NCI-H526 (cell line): ENCODE results near the gene PTGFRN.

ENCODE experiments used
- DNase-seq, 2 experiments: peaks; one replicate each; lab custom pipeline; 2025; lab: John Stamatoyannopoulos, UW

The PTGFRN gene

DNA sequence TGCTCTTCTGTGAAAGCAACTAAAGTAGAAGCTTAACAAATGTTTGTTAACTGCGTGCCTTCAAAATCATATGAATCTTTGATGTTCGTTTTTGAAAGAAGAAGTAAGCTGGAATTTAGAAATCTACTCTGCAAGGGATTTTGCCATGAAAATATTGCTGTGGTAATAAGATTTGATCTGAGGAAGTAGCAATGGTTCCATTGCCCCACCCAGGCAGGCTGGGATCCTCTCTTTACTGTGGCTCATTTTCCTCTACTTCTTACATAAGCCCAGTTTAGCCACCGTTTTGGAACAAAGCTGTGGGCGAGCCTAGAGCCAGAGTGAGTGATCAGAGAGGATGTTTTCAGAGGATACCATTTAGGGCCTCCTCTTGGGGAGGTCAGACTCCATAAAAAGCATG is 20.3 kb upstream of the PTGFRN start:
- no peak for DNase-seq

DNA sequence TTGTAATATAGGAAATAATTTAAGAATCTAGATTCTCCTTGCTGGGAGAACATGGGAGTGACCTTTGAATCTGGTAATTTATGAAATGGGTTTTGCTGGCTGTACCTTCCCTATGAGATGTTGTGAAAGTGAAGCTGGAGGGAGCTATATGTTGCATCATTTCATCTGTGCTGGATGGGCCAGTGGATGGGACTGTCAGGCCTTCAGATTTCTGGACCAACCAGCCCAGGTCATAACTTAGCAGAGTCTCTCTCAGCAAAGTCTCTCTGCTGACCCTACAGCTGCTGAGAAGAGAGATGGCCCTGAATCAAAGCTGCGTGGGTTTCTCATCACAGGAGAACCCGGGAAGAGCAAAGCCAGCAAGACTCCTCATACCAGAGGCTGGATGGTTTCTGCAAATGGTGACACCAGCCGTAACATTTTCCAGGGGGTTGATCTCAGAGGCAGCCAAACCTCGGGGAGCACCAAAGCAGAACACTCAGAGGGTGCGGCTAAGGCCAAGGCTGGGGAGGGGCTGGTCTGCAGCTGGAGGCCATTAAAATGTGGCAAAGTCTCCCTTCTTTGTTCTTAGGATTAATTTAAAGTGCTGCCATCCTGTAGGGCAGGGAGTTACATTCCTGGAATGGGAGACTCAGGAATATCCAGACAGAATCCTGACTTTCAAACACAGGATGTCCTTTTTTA is 18.2 kb upstream of the PTGFRN start:
- DNase-seq = no peak

DNA sequence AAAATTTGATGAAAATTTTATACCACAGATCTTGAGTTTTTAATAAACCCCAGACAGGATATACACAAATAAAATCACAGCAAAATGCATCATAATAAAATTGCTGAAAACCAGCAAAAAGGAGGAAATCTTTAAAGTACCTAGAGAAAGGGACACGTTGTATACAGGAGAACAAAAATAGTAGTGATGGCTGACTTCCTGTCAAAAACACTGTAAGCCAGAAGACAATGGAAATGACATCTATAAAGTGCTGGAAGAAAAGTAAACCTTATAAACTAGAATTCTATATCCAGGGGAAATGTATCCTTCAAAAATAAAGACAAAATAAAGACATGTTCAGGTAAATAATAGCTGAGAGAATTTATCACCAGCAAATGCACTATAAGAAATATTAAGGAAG is 14.6 kb upstream of the PTGFRN start:
- DNase-seq = no peak

DNA sequence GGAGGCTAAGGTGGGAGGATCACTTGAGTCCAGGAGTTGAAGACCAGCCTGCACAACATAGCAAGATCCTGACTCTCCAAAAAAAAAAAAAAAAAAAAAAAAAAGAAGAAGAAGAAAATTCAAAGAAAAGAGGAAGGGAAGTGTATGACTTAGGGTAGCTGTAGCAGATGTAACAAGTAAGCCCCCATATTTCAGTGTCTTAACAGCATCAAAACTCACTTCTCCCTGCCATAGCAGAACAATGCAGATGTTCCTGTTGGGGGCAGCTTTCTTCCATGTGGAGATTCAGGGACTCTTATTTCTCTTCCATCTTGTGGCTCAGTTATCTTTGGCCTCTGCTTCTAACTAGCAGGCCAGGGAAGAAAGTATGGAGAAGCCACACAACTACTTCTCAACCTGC is 10.2 kb upstream of the PTGFRN start:
- no peak for DNase-seq

DNA sequence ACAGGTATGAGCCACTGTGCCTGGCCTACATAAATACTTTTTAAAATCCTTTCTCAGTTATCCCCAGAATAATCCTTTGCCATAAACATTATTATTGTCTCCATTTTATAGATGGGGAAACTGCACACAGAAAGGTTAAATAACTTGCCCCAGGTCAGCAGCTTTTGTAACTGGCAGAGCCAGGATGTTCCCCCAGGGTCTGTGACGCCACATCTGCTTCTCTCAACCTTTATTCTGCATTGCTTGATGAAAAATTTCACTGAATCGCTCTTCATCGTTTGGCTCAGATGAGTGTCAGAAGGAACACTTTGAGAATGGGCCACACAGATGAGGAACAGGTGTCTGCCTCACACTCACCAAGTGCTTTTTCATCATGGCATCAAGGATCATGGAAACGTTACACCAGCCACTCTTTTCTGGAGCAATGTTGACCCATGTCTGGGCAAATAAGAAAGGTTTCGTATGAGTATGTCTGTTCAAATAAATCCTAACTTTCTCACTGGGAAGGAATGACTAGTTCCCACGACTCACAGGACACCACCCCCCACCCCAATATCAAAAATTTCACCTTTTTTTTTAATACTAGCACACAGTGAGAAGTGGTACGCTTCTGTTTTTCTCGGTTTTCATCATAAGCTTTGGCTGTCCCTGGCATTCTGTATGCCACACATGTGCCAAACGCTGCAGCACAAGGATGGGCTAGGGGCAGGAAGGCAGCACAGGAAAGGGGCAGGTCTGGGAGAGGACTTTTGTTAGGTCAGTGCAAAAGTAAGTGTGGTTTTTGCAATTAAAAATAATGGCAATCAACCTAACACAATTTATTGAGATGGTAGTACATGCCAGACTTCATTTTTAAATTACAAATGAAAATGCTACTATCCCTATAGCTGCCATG is 9.0 kb upstream of the PTGFRN start:
- DNase-seq = no peak

DNA sequence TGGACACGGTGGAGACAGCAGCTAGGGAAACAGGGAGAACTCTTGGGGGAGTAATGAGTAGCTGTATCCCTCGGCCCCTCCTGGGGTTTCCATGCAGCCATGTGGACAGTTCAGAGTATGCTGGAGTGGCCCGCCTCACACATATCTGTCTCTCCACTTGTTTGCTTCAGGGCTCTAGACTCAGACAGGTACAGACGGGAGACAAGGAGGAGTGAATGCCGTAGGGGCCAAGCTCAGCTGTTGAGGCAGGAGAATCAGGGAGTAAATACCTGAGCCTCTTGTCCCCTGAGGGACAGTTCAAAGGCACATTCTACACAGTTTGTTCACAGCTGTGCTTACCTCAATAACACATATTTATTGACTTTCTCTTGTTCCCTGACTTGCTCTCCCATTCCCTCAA is 7.7 kb upstream of the PTGFRN start:
- DNase-seq = peak; percentile 77 to 80

DNA sequence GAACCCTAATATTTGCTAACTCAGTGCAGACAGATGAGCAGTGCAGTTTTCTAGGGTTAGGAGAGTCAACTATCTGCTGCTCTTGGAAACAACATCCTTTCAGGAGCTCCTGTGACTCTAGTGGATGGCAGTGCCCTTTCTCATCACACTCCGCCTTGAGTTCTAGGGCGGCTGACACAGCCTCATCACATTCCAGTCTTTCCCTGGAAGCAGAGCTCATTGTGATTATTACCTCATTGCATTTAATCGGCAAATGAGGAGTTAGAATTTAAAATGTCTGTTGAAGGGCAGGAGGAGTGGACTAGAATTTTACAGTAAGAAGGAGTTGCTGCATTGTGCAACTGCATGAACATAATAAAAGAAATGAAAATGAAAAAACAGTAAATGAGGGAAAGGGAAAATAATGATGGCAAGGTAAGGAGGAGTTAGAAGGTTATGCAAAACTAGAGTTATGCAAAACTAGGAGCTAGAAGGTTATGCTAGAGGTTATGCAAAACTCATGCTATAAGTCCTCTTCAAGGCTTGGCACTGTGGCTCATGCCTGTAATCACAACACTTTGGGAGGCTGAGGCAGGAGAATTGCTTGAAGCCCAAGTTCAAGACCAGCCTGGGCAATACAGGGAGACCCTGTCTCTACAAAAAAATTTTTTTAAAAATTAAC is 6.9 kb upstream of the PTGFRN start:
- DNase-seq = peak; percentile 94 to 97

DNA sequence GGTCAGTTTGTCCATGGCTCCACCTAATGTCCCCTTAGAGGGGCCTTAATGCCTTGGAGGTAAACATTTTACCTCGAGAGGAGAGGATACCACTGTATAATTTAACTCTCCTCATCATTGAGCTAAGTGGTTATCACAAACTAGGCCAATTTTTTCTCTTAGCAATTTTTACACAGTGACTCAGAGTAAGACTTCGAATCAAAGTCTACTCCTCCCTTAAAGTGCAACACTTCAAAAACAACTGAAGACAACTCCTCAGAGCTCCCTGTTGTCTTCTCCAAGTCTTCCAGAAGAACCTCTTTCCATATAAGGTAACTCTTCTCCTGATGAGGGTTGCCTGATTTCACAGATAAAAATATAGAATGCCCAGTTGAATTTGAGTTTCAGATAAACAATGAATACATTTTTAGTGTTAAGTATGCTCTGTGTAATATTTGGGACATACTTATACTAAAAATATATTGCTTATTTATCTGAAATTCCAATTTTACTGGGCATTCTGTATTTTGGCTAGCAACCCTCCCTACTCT is 4.9 kb upstream of the PTGFRN start:
- DNase-seq = no peak

DNA sequence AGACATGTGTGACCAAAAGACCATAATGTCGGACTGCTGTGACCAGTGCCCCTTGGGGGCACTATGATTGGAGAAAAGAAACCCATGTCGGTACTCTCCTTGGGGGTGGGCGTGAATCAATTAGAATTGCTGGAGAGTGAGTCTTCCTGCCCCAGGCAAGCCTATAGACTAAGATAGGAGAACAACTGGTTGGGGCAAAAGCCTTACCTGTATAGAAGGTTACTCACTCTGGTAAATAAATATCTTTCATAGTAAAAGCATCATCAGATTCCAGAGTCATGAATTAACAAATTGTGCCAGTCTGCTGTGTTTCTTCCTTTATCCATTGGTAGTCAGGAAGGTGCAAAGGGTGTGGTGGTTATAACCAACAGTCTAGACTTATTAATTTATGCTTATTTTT is 2.9 kb upstream of the PTGFRN start:
- DNase-seq = no peak

DNA sequence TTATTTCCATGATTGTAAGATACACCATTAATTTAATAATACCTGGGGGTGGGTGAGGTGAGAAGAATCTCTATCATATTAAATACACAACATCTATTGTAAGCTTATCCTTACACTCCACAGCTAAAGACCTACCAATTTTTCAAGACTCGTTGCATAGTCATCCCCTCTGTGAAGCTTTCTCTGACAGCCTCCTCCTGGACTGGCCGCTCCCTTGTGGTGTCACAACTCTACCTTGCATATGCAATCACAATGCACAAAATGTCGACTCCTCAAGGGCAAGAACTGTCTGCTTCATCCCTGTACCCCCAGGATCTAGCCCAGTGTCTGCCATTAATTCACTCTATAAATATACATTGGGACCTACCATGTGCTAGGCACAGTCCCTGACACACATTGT is 2.4 kb upstream of the PTGFRN start:
- no peak for DNase-seq

DNA sequence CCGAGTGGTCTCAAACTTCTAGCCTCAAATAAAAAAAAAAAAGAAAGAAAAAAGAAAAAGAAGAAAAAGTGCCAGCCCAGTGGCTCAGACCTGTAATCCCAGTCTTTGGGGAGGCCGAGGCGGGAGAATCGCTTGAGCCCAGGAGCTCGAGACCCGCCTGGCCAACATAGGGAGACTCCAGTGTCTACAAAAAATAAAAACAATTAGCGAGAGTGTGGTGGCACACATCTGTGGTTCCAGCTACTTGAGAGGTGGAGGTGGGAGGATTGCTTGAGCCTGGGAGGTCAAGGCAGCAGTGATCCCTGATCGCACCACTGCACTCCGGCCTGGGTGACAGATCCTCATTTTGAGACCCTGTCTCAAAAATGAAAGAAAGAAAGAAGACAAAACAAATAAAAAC is 1.4 kb upstream of the PTGFRN start:
- DNase-seq = no peak

DNA sequence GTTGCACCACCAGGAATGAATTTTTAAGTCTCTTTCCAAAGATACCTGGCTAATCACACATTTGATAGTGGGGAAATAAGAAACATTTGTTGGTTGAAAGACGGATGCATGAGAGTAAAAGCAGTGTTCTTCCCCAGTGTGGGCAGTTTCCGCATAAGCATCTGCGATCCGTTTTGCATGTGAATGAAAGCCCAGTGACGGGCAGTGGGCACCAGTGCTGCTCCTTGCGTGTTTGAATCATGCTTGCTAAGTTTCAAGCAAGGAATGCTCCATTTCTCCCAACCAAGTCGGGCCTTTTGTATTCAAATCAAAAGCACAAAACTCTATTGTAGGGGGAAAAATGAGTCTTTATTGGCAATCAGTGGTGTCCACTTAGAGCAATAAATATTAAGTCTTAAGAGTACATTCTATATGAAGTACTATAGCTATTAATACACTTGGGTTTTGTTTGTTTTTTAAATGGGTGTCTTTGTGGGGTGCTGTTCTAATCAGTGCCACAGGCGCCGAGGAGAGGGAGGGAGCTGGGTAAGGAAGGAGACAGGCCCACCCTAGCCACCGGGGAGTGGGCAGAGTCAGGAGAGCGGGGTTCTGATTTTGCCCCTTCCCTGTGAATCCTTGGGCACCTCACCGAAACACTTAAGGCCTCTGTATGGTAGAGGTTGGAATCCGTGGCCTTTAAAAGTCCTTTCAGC is 750 bp upstream of the PTGFRN start:
- peak; percentile 9 to 50 for DNase-seq

DNA sequence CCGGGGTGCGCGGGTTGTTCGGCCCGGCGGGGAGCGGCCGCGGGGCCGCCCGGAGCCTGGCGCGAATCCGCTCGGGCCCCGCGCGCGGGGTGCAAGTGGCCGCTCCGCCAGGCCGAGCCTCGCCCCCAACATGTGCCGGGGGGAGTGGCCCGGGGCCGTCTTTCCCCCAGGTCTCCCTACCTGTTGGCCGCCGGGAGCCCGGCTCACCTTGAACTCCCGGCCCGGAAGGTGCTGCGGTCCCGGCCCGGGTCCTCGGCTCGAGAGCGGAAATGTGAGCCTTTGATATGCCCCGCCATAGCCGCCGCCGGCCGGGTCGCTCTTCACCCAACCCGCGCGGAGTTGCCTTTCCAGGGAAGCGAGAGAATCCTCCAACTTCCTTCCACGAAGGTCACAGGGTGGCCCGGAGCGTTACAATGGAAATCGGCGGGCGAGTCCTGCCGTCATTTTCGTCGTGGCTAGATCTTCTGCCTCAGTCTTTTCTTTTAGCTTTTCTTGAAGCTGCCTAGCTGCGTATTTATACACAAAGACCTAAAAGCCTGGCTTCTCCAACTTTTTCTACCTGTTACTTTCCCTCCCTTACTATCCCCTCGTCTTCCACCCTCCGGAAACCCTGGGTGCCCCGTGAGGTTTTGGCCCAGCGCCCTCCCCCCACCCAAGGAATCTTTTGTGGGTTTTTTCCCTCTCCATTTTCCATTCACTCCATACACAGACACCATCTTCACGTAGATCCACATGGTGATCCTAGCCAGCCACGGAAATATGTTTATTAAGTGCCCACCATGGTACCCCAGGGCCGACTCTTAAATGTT is 867 bp downstream of the PTGFRN start:
- peak; percentile 23 to 83 for DNase-seq

DNA sequence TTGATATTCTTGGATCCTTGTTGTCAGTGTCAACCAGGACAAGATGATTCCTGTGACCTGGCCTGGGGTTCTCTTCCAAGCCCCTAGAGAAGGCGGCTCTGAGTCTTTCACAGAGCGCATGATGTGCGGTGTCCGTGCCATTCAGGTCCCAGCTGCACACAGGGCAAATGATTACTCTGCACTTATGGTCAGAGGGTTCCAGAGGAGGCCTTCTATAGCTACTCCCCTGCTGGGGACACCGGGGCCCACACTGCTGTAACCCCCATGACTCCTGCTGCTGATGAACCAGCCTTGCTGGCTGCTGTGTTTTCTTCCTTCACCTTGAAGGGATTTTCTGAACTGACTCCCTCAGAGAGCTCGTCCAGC is 1.5 kb downstream of the PTGFRN start:
- DNase-seq = peak; percentile 27 to 58

DNA sequence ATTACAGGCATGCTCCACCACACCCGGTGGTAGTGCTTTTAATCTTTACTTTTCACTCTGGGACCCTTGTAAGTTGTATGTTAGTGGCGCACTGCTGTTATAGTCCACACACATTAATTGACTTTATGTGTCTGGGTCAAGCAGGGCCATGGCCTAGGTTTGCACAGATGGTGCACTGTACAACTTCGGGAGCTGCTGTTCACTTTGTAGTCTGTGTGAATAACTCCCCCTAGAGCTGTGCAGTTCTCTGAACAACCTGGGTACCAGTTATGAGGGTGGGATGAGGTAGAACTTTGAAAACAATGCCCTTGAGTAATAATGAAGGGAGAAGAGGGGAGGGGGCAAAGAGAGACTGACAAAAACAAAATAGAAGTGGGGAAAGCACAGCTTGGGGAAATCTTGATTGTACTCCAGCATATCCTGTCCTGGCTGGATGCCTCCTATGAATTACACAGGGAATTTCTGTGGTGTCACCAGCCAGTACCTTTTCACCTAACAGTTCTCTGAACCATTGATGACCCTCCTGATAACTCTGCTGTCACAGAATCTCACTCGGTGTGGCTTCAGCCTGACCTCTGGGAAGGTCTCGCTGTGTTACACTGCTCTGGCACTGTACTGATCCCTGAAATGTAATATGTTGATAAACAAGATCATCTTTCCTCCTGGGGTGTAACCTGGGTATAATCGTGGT is 2.2 kb downstream of the PTGFRN start:
- peak in 1 of 2 experiments; percentile 43 for DNase-seq

DNA sequence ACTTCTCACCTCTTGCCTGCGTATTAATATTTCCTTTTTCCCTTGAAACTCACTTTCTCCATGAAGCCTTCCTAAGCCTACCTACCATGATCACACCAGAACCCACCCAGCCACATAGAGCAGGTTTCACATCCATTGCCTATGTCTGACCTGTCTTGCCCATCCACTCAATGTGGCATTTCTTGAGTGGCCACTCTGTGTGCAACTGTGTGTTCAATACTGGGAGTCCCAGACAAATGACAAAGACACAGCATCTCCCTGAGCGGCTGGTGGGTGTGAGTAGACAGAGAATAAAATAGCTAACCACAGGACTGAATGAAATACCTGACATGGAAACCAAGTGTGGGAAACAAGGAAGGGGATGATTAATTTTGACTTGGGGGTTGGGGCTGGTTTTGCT is 3.1 kb downstream of the PTGFRN start:
- DNase-seq = no peak

DNA sequence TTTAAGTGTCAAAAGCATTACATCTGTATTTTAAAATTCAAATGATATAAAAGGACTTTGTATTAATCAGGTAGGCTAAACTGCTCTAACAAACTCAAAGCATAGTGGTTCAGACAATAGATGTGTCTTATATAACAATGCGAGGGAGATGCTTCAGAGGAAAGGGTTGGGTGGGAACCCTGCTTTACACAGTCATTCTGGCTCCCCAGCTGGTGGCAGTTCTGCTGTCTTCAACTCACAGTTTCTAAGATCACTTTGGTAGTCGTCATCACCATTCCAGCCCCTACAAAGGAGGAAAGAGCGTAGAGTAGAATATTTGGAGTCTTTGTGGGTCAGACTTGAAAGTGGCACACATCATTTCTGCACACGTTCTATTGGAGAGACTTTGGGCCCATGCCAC is 4.2 kb downstream of the PTGFRN start:
- no peak for DNase-seq

DNA sequence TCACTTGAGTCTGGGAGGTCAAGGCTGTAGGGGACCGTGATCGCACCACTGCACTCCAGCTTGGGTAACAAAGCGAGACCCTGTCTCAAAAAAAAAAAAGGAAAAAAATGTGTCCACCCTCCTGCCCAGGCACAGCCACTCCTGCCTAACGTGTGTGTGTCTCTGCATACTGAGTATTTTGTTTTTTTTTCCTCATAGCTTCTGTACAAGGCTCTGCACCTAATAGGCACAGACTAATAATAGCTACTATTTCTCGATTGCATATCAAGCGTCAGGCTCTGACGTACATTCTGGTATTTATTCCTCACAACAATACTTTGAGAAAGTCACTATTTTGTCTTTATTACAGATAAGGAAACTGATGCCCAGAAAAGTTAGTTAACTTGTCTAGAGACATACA is 5.0 kb downstream of the PTGFRN start:
- DNase-seq = no peak

DNA sequence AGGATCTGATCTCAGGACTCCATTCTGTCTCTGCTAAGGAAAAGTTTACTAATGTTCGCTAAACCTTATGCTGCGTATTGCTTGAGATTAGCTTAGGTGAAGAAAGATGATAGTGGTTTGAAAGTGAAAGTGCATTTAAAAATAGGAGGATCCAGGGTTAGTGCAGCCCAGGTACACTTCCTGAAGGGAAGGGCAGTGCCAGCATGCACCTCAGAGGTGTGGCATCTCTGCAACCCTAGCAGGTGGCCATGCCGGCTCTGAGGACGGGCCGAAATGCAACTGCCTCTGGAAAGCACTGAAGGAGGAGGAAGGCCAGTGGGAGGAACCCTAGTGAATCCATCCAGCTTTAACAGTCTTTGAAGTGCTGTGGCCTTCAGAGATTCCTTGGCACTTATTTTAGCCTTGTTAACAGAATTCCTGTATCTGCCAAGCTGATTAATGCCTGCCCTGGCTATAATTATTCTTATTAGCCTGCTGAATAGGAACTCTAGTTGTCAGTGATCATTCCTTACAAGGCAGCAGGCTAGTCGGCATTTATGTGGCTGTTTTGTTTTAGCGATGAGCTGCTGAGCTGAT is 5.5 kb downstream of the PTGFRN start:
- DNase-seq = peak in 1 of 2 experiments; percentile 67

DNA sequence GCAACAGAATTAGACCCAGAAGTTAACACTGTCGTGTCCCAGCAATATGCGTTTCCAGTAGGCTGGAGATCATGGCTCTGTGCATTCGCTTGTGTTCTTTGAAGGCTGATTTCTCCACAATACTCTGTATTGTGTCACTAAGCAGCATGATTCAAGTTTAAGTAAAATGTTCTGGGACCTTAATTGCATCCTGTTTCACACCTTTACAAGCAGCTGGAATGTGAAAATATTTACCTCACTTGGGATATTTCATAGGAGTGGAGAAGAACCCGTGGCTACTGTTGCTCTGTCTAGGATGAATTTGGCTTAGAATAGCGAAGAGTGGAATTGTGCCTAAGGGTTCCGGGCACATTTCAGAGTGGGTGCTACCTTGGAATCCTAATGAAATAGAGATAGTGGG is 6.3 kb downstream of the PTGFRN start:
- no peak for DNase-seq
